Dendritic cell treated with granulocyte-macrophage colony-stimulating factor and Interleukin-4, amounts not matched to agents 40 ng/mL and 50 ng/mL, for 4 days (primary cell): ENCODE data around the gene CNTNAP5.

Experiments
- H3K27ac Mint-ChIP-seq: one replicate; pipeline ENCODE4 v1.8.0; 2022; ENCODE audit warnings: mild to moderate bottlenecking, mixed read lengths
- H3K27me3 Mint-ChIP-seq: one replicate; pipeline ENCODE4 v1.8.0; 2022; ENCODE audit warnings: mild to moderate bottlenecking, mixed read lengths
- H3K36me3 Mint-ChIP-seq: one replicate; pipeline ENCODE4 v1.8.0; 2022; ENCODE audit warnings: low read depth, mixed read lengths
- H3K4me1 Mint-ChIP-seq: one replicate; pipeline ENCODE4 v1.8.0; 2022; ENCODE audit warnings: low read depth, mixed read lengths
- H3K4me3 Mint-ChIP-seq: one replicate; pipeline ENCODE4 v1.8.0; 2022; ENCODE audit warnings: mild to moderate bottlenecking, moderate library complexity, mixed read lengths
- H3K9me3 Mint-ChIP-seq: one replicate; pipeline ENCODE4 v1.8.0; 2022; ENCODE audit warnings: mixed read lengths
- intact Hi-C: fragments of 100-400 bp; cut with micrococcal nuclease; formaldehyde crosslinking; loops from one replicate; pipeline ENCODE4 v1.15.0; 2022

Gene CNTNAP5

GRCh38 chr2:124713969-124714368 is 688.9 kb downstream of the CNTNAP5 start:
- H3K27ac Mint-ChIP-seq, result no peak overlapping the region
- no peaks in the 10 kb centered on the region for H3K36me3 Mint-ChIP-seq
- H3K9me3 Mint-ChIP-seq, result peaks cover 19% of the 10 kb centered on the region
- intact Hi-C loops, result no loop called here
- no peaks in the 10 kb centered on the region for H3K27me3 Mint-ChIP-seq
- H3K4me1 Mint-ChIP-seq, result no peaks in the 10 kb centered on the region
- no peak overlapping the region for H3K4me3 Mint-ChIP-seq

DNA sequence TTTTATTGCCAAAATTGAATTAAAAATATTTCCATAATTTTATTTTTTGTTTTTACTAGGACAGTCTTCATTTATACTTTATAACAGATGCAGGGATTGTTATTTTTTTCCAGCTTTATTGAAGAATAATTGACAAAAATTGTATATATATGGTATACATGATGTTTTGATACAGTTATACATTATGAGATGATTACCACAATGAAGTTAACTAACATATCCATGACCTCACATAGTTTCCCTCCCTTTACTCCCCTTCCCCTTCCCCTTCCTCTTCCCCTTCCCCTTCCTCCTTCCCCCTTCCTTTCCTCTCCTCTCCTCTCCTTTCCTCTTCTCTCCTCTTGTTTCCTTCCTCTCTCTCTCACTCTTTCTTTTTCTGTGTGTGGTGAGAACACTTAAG is 700.1 kb downstream of the CNTNAP5 start:
- Mint-ChIP-seq H3K36me3 (no peaks in the 10 kb centered on the region), H3K27me3 (no peaks in the 10 kb centered on the region), H3K4me3 (no peak overlapping the region), H3K9me3 (no peaks in the 10 kb centered on the region), H3K27ac (no peak overlapping the region), H3K4me1 (no peaks in the 10 kb centered on the region)
- intact Hi-C loops, result no loop called here

DNA sequence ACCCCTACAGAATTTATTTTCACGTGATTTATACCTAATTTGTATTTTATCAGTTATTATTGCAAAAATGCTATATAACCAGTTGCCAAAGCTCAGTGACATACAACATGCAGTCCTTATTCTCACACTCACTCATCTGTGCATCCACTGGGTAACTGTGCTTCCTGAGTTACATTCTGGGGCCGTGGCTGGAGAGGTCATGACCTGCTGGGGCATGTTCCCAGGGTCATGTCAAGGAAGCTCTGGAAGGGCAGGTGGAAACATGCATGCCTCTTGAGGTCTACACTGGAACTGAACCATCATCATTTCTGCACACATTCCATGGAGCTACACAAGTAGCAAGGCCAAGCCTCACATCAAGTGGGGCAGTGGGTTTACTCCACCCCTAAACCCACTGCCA is 715.5 kb downstream of the CNTNAP5 start:
- Mint-ChIP-seq H3K27me3 (no peaks in the 10 kb centered on the region), H3K27ac (no peak overlapping the region), H3K4me1 (no peaks in the 10 kb centered on the region), H3K9me3 (peaks cover 12% of the 10 kb centered on the region), H3K36me3 (no peaks in the 10 kb centered on the region), H3K4me3 (no peak overlapping the region)
- intact Hi-C loops, result no loop called here

GRCh38 chr2:124753842-124754241 is 728.8 kb downstream of the CNTNAP5 start:
- Mint-ChIP-seq H3K4me1 (no peaks in the 10 kb centered on the region), H3K27ac (no peak overlapping the region), H3K4me3 (no peak overlapping the region), H3K9me3 (peaks cover 21% of the 10 kb centered on the region), H3K36me3 (no peaks in the 10 kb centered on the region), H3K27me3 (no peaks in the 10 kb centered on the region)
- intact Hi-C loops, result no loop called here

DNA sequence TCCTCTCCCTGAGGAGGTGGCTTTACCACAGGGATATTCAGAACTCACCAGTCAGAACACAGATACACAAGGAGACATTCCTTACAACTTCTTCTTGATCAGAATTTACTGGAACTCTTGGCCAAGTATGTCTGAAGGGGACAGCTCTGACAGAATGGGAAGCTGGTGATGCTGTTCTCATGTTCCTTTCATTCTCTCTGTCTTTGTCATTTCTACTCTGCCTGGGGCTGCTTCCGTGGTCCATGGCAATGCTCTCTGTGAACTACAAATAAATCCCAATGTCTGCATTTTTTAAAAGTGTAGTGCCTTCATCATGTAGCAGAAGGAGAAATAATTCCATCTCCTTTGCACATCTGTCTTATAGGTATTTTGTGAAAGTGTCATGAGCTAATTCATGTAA is 730.3 kb downstream of the CNTNAP5 start:
- intact Hi-C loops, result no loop called here
- Mint-ChIP-seq H3K9me3 (peaks cover 6% of the 10 kb centered on the region), H3K4me1 (no peaks in the 10 kb centered on the region), H3K4me3 (no peak overlapping the region), H3K27ac (no peak overlapping the region), H3K36me3 (no peaks in the 10 kb centered on the region), H3K27me3 (no peaks in the 10 kb centered on the region)

GRCh38 chr2:124756048-124756447 is 731.0 kb downstream of the CNTNAP5 start:
- Mint-ChIP-seq H3K4me1 (no peaks in the 10 kb centered on the region), H3K27me3 (no peaks in the 10 kb centered on the region), H3K36me3 (no peaks in the 10 kb centered on the region), H3K27ac (no peak overlapping the region), H3K9me3 (peaks cover 3% of the 10 kb centered on the region), H3K4me3 (no peak overlapping the region)
- intact Hi-C loops, result no loop called here

- no peak overlapping the region for H3K4me3 Mint-ChIP-seq
- no peaks in the 10 kb centered on the region for H3K9me3 Mint-ChIP-seq
- no peaks in the 10 kb centered on the region for H3K4me1 Mint-ChIP-seq
These were observed 737.3 kb downstream of the CNTNAP5 start for GRCh38 chr2:124762388-124762787.

DNA sequence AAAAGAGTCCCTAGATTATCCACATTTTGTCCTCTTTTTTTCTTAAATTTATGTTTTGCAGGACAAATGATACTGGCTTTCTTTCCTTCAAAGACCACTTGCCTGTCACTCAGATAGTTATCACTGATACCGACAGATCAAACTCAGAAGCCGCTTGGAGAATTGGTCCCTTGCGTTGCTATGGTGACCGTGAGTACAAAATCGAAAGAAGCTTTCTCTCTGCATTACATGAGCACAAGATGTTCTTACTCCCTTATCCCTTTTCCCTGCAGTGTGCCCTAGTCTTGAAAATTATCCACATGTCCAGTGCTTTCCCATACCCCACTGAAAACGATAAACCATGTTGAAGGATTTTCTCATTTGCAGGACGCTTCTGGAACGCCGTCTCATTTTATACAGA is 738.5 kb downstream of the CNTNAP5 start:
- Mint-ChIP-seq H3K36me3 (no peaks in the 10 kb centered on the region), H3K9me3 (no peaks in the 10 kb centered on the region), H3K27me3 (no peaks in the 10 kb centered on the region), H3K4me3 (no peak overlapping the region), H3K4me1 (no peaks in the 10 kb centered on the region), H3K27ac (no peak overlapping the region)
- intact Hi-C loops, result no loop called here

More at GRCh38 chr2:124762388-124762787, 737.3 kb downstream of the CNTNAP5 start:
- Mint-ChIP-seq H3K27ac (no peak overlapping the region), H3K36me3 (no peaks in the 10 kb centered on the region), H3K27me3 (no peaks in the 10 kb centered on the region)
- intact Hi-C loops, result no loop called here

DNA sequence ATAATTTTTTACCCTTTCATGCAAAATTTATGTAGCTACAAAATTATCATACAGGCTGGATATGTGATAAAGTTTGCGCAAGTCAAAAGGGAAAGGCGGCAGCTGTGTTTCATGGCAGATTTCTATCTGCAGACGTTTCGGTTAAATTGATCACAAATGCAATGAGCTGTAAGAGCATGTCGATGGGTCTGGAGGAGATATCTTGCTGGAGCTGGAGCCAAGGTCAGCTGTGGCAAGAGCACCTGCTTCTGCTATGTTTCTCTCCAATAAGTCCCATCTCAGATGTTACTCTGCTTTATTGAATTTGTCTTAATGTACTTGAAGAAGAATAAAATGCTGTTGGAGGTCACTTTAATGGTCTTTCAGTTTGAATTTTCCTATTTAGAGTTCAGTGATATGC is 749.7 kb downstream of the CNTNAP5 start:
- Mint-ChIP-seq H3K4me3 (no peak overlapping the region), H3K36me3 (no peaks in the 10 kb centered on the region), H3K9me3 (peaks cover 28% of the 10 kb centered on the region), H3K27ac (no peak overlapping the region), H3K4me1 (no peaks in the 10 kb centered on the region), H3K27me3 (no peaks in the 10 kb centered on the region)
- intact Hi-C loops, result no loop called here

GRCh38 chr2:124776332-124776731 is 751.2 kb downstream of the CNTNAP5 start:
- H3K4me1 Mint-ChIP-seq, result no peaks in the 10 kb centered on the region

DNA sequence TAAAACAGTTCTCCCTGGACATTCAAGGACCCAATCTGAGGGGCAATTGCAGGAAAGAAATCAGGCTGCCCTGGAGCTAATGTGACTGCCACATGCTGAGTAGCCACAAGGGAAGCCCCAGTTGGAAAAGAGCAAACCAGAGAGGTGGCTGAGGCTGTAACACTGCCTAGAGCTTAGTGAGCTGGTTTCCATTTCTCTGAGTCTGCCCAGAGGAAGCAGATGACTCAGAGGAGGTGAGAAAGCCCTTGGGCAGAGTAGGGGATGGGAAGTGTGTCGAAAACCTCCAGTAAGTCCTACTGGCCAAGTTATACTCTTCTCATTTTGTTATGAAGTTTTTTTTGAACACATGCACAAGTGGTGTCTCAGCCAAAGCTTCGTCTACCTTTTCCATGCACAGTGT is 753.0 kb downstream of the CNTNAP5 start:
- no peaks in the 10 kb centered on the region for H3K27me3 Mint-ChIP-seq
- H3K9me3 Mint-ChIP-seq, result peaks cover 14% of the 10 kb centered on the region
- no peak overlapping the region for H3K27ac Mint-ChIP-seq
- intact Hi-C loops, result no loop called here
- no peaks in the 10 kb centered on the region for H3K36me3 Mint-ChIP-seq
- H3K4me1 Mint-ChIP-seq, result no peaks in the 10 kb centered on the region
- no peak overlapping the region for H3K4me3 Mint-ChIP-seq

More at GRCh38 chr2:124776332-124776731, 751.2 kb downstream of the CNTNAP5 start:
- Mint-ChIP-seq H3K4me3 (no peak overlapping the region), H3K27me3 (no peaks in the 10 kb centered on the region), H3K27ac (no peak overlapping the region), H3K36me3 (no peaks in the 10 kb centered on the region), H3K9me3 (peaks cover 26% of the 10 kb centered on the region)
- intact Hi-C loops, result no loop called here

DNA sequence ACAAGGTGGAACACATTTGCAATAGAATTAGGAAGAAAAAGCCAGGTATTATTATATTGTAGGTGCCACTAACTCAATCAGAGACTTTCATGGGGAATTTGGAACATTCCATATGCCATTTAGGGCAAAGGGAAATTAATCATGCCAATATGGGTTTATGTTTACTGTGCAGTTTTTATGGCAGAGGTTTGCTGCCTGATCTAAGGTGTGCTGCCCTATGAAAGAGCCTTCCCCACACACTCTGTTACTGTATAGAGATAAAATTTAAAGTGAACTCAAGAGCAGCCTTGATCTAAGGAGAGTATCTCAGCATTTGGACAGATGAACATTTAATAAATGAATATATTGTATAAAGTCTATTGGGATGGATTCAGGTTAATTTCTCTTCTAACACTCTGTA is 771.6 kb downstream of the CNTNAP5 start:
- H3K27ac Mint-ChIP-seq, result no peak overlapping the region
- no peaks in the 10 kb centered on the region for H3K27me3 Mint-ChIP-seq
- no peaks in the 10 kb centered on the region for H3K4me1 Mint-ChIP-seq
- no peak overlapping the region for H3K4me3 Mint-ChIP-seq
- H3K36me3 Mint-ChIP-seq, result no peaks in the 10 kb centered on the region
- intact Hi-C loops, result no loop called here
- H3K9me3 Mint-ChIP-seq, result no peaks in the 10 kb centered on the region

DNA sequence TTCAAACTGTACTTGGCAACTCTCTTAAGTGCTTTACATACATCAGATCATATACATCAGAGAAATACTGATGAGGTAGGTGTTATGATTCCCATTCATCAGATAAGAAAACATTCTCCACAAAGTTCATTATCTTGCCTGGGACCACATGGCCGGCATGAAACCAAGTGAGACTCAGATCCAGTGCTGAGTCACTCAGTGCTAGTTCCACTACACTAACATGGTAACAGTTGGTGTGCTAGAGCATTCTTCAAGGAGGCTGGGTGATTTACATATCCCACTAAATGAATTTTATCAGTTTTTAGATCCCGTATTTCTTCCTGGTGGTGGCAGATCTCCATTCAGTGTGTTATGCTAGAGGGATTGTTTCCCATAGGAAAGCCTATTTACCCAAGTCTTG is 772.0 kb downstream of the CNTNAP5 start:
- no peak overlapping the region for H3K27ac Mint-ChIP-seq
- H3K27me3 Mint-ChIP-seq, result no peaks in the 10 kb centered on the region
- intact Hi-C loops, result no loop called here
- no peaks in the 10 kb centered on the region for H3K36me3 Mint-ChIP-seq
- no peak overlapping the region for H3K4me3 Mint-ChIP-seq
- H3K4me1 Mint-ChIP-seq, result no peaks in the 10 kb centered on the region
- H3K9me3 Mint-ChIP-seq, result no peaks in the 10 kb centered on the region

GRCh38 chr2:124798551-124798950 is 773.5 kb downstream of the CNTNAP5 start:
- H3K4me1 Mint-ChIP-seq, result no peaks in the 10 kb centered on the region
- no peak overlapping the region for H3K27ac Mint-ChIP-seq
- no peaks in the 10 kb centered on the region for H3K9me3 Mint-ChIP-seq
- H3K27me3 Mint-ChIP-seq, result no peaks in the 10 kb centered on the region
- no peak overlapping the region for H3K4me3 Mint-ChIP-seq
- no peaks in the 10 kb centered on the region for H3K36me3 Mint-ChIP-seq
- intact Hi-C loops, result no loop called here

GRCh38 chr2:124804014-124804940 is 779.2 kb downstream of the CNTNAP5 start:
- no peaks in the 10 kb centered on the region for H3K36me3 Mint-ChIP-seq
- H3K4me1 Mint-ChIP-seq, result no peaks in the 10 kb centered on the region
- no peak overlapping the region for H3K4me3 Mint-ChIP-seq
- no peaks in the 10 kb centered on the region for H3K9me3 Mint-ChIP-seq
- no peaks in the 10 kb centered on the region for H3K27me3 Mint-ChIP-seq
- H3K27ac Mint-ChIP-seq, result no peak overlapping the region
- intact Hi-C loops, result loop anchor here (10.0 kb wide), 1 partner anchor 1971 kb away; no protein-coding TSS in a partner anchor
